ENCODE data around the gene DQX1.

DNA sequence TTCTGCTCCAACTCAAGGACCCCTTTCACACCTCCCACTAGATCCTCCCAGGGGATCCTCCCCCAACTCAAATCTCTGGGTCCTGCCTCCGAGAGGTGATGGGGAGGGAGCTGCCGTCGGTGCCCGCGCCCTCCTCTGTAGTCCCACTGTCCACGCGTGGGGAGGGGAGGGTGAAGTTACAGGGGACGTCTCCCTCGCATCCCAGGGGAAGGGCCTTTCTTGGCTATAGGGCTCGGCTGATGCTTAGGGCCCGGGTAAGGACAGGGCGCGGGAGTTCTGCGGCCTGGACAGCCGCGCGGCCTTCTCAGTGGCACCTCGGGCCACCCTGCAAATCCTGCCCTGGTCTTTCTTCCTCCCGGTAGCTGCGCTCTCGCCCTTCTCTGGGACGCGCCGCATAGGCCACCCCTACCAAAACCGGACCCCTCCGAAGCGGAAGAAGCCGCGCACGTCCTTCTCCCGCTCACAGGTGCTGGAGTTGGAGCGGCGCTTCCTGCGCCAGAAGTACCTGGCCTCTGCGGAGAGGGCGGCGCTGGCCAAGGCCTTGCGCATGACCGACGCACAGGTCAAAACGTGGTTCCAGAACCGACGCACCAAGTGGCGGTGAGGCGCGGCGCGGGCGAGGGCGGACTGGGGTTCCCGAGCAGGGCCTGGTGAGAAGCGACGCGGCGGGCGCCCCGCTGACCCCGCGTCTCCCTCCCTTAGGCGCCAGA lies 10.6 kb downstream of the DQX1 start:
- TF ChIP-seq POLR2A (IDR thresholded peaks at IDR 0.05) = no peak
- TF ChIP-seq, protein P1, sequence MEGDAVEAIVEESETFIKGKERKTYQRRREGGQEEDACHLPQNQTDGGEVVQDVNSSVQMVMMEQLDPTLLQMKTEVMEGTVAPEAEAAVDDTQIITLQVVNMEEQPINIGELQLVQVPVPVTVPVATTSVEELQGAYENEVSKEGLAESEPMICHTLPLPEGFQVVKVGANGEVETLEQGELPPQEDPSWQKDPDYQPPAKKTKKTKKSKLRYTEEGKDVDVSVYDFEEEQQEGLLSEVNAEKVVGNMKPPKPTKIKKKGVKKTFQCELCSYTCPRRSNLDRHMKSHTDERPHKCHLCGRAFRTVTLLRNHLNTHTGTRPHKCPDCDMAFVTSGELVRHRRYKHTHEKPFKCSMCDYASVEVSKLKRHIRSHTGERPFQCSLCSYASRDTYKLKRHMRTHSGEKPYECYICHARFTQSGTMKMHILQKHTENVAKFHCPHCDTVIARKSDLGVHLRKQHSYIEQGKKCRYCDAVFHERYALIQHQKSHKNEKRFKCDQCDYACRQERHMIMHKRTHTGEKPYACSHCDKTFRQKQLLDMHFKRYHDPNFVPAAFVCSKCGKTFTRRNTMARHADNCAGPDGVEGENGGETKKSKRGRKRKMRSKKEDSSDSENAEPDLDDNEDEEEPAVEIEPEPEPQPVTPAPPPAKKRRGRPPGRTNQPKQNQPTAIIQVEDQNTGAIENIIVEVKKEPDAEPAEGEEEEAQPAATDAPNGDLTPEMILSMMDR (IDR thresholded peaks at IDR 0.05) = no peak
